Left lung (tissue), 10 donors: ENCODE measurements around the gene GRIK2. TPM values are rescaled to one million over a fixed set of nuclear protein-coding genes. Genes with fewer than 3 reads are reported as not detected.
"Not testable (repeated sequence)": the region's sequence is repeated elsewhere in the genome, so short reads cannot be mapped to it uniquely, and the experiment has no call there.

ENCODE experiments used
- ATAC-seq: fragments of 200-7000 bp; cut with Tn5 transposase; one replicate; pipeline ENCODE4 v1.9.1; 2020; ENCODE audit warnings: moderate library complexity
- DNase-seq, 4 donors: peaks; one replicate each; pipeline ENCODE4 v3.0.0-alpha.2; 2013 to 2020
- H3K27ac ChIP-seq, 2 donors: fragments of 200-600 bp; sonication (generic) in 1 of 2; one replicate each; pipeline versions ENCODE4 v1.5.0 to v1.8.0; 2020 to 2021
- H3K27me3 ChIP-seq, 2 donors: fragments of 200-600 bp; sonication (generic) in 1 of 2; one replicate each; pipeline versions ENCODE4 v1.5.0 to v1.8.0; 2020 to 2021
- H3K36me3 ChIP-seq, 2 donors: fragments of 200-600 bp; sonication (generic) in 1 of 2; one replicate each; pipeline versions ENCODE4 v1.5.0 to v1.8.0; 2020 to 2021
- H3K4me1 ChIP-seq, 2 donors: fragments of 200-600 bp; one replicate each; pipeline ENCODE4 v1.8.0; 2021
- H3K4me3 ChIP-seq, 2 donors: fragments of 200-600 bp; sonication (generic) in 1 of 2; one replicate each; pipeline versions ENCODE4 v1.5.0 to v1.8.0; 2020 to 2021; ENCODE audit warnings: mild to moderate bottlenecking in 1 of 2
- H3K9me3 ChIP-seq, 2 donors: fragments of 200-600 bp; sonication (generic) in 1 of 2; one replicate each; pipeline versions ENCODE4 v1.5.0 to v1.8.0; 2020 to 2021
- intact Hi-C, 2 donors: fragments of 100-400 bp; cut with DNase I; formaldehyde crosslinking; loops; one replicate each; pipeline versions ENCODE4 v1.11.2 to v1.14.2; 2022
- polyA plus RNA-seq, 6 donors: library from polyadenylated mRNA; unstranded; fragments of 120-200 nt; gene quantifications; one replicate each; pipeline ENCODE4 v1.2.1, GENCODE V29; 2013; ENCODE audit not compliant: insufficient read length in 6 of 6
- total RNA-seq, 2 donors: library from RNA; stranded (reverse); fragmentation: NEBNext Ultra II Directional; extraction: Animal tissue kit (Norgen Biotek cat#: 25700); gene quantifications; one replicate each; pipeline ENCODE4 v1.2.1, GENCODE V29; 2021
- TF ChIP-seq, protein P1 (sequence below), 2 donors: fragments of 200-600 bp; sonication (generic) in 1 of 2; IDR thresholded peaks; one replicate each; pipeline versions ENCODE4 v1.5.0 to v1.8.0; 2021; ENCODE audit warnings: antibody characterized with exemption in 2 of 2
- donor health status: DM: no; HTN: yes; CAD: no.
- donor health status: DM: no; HTN: no; CAD: no.

The GRIK2 gene
- total and polyA plus RNA-seq, 8 donors: 0.24 to 0.98 (median 0.67) TPM

DNA sequence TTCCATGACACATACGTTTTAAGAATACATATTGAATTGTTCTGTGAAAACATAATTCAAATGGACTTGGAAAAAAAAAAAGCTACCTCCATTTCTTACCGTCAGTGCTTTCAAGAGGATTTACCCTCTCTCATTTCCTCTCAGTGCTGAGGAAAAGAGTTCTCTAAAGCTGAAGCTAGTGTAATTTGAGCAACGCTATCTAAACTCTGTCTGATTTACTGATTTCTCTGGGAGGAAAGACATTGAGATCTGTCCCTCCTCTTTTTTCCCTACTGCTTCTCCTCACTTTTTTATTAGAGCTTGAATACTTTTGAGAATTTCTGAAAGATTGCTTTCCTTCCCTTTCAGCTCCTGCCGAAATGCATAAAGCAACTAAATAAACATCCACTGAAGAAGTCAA, 41.2 kb upstream of the GRIK2 start:
- no peaks in the 10 kb centered on the region for H3K9me3 ChIP-seq
- no peaks in the 10 kb centered on the region for H3K27me3 ChIP-seq
- H3K27ac ChIP-seq: no peak overlapping the region
- H3K4me3 ChIP-seq: no peak overlapping the region
- TF ChIP-seq, protein P1, sequence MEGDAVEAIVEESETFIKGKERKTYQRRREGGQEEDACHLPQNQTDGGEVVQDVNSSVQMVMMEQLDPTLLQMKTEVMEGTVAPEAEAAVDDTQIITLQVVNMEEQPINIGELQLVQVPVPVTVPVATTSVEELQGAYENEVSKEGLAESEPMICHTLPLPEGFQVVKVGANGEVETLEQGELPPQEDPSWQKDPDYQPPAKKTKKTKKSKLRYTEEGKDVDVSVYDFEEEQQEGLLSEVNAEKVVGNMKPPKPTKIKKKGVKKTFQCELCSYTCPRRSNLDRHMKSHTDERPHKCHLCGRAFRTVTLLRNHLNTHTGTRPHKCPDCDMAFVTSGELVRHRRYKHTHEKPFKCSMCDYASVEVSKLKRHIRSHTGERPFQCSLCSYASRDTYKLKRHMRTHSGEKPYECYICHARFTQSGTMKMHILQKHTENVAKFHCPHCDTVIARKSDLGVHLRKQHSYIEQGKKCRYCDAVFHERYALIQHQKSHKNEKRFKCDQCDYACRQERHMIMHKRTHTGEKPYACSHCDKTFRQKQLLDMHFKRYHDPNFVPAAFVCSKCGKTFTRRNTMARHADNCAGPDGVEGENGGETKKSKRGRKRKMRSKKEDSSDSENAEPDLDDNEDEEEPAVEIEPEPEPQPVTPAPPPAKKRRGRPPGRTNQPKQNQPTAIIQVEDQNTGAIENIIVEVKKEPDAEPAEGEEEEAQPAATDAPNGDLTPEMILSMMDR (IDR thresholded peaks at IDR 0.05): no peak
- no peaks in the 10 kb centered on the region for H3K4me1 ChIP-seq
- intact Hi-C loops: no loop called here
- ATAC-seq (no peak), DNase-seq (no peak)
- no peaks in the 10 kb centered on the region for H3K36me3 ChIP-seq

GRCh38 chr6:101365181-101365580, 28.3 kb upstream of the GRIK2 start:
- Histone ChIP-seq H3K4me1 (no peaks in the 10 kb centered on the region), H3K9me3 (no peaks in the 10 kb centered on the region), H3K27me3 (no peaks in the 10 kb centered on the region), H3K27ac (no peak overlapping the region), H3K36me3 (no peaks in the 10 kb centered on the region), H3K4me3 (no peak overlapping the region)
- ATAC-seq: no peak
- no peak for DNase-seq
- TF ChIP-seq, protein P1 (IDR thresholded peaks at IDR 0.05): no peak
- intact Hi-C loops: no loop called here

- TF ChIP-seq, protein P1 (IDR thresholded peaks at IDR 0.05): no peak
- no peaks in the 10 kb centered on the region for H3K4me1 ChIP-seq
- H3K9me3 ChIP-seq: no peaks in the 10 kb centered on the region
- no peaks in the 10 kb centered on the region for H3K36me3 ChIP-seq
- intact Hi-C loops: no loop called here
- no peaks in the 10 kb centered on the region for H3K27me3 ChIP-seq
- no peak overlapping the region for H3K27ac ChIP-seq
- ATAC-seq (no peak), DNase-seq (no peak)
- H3K4me3 ChIP-seq: no peak overlapping the region
These were observed 13.6 kb upstream of the GRIK2 start for GRCh38 chr6:101379926-101380325.

DNA sequence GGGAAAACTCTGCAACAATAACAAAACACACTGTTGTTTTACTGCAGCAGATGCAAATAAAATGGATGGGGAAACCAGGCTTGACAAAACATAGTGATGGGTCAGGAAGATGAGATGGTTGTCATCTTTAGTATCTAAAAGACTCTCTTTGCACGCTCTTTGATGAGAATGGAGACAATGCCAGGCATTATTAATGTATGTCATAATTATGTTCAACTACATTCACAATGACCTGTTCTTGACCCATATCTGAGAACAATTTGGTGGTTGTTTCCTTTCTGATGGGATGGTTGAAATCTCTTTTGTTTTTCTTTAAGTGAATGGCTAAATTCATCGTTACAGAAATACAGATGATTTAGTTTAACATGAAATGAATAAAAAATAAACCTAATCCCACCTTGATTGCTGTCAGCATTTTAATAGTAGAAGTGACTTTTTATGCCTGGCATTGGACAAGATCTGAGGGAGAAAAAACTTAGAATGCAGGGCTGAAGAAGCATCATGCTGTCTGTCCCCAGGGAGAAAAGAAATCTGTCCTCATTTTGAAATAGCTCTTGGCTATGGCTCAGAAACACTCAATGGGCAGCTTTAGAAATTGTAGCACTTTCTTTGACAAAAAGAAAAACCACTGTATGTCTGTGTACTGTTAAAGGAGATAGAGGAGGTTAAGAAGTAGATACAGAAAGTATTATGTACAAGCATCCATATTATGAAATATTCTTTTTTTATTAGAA, 12.4 kb upstream of the GRIK2 start:
- TF ChIP-seq, protein P1 (IDR thresholded peaks at IDR 0.05): no peak
- Histone ChIP-seq H3K4me1 (no peaks in the 10 kb centered on the region), H3K36me3 (no peaks in the 10 kb centered on the region), H3K27me3 (no peaks in the 10 kb centered on the region), H3K27ac (no peak overlapping the region), H3K9me3 (no peaks in the 10 kb centered on the region), H3K4me3 (no peak overlapping the region)
- ATAC-seq (no peak), DNase-seq (no peak)
- intact Hi-C loops: no loop called here

- H3K4me1 ChIP-seq, intact Hi-C loops, H3K27ac ChIP-seq, ATAC-seq, H3K27me3 ChIP-seq, H3K4me3 ChIP-seq, H3K36me3 ChIP-seq, H3K9me3 ChIP-seq, DNase-seq: not testable (repeated sequence)
These were observed 9.8 kb upstream of the GRIK2 start for GRCh38 chr6:101383747-101384146.

- TF ChIP-seq, protein P1 (IDR thresholded peaks at IDR 0.05): no peak
- H3K4me1 ChIP-seq: no peaks in the 10 kb centered on the region
- no peak for DNase-seq
These were observed 6.5 kb upstream of the GRIK2 start for GRCh38 chr6:101386982-101387381.

More at GRCh38 chr6:101386982-101387381, 6.5 kb upstream of the GRIK2 start:
- H3K27me3 ChIP-seq: peaks cover 13 to 14% of the 10 kb centered on the region in 2 donors
- H3K4me3 ChIP-seq: no peak overlapping the region
- no peak for ATAC-seq
- H3K27ac ChIP-seq: no peak overlapping the region
- no peaks in the 10 kb centered on the region for H3K36me3 ChIP-seq
- intact Hi-C loops: no loop called here
- no peaks in the 10 kb centered on the region for H3K9me3 ChIP-seq
